HCT116 (cell line): Measurements from ENCODE around the gene INF2. TPM values are rescaled to one million over a fixed set of nuclear protein-coding genes. Genes with fewer than 3 reads are reported as not detected.
A peak's percentile ranks its signal among the peaks of the same experiment; 100 is the strongest.

ENCODE experiments used
- ATAC-seq: fragments of 200-7000 bp; cut with Tn5 transposase; 2 replicates; pipeline ENCODE4 v1.9.1; 2020; ENCODE audit warnings: mild to moderate bottlenecking, moderate library complexity
- BruUV-seq: library from RNA; stranded (reverse); fragments of 400-500 nt; replicated peaks from 2 replicates; lab custom pipeline; 2021; lab: Mats Ljungman, UMichigan
- CTCF ChIA-PET: fragments of 300-600 bp; sonication (Branson Sonifier 250); formaldehyde crosslinking; loops from one replicate; lab custom pipeline; 2021; ENCODE audit warnings: antibody characterized with exemption; lab: Charles Lee
- POLR2A ChIA-PET: fragments of 300-600, 350-600 bp; sonication (Branson Sonifier 250); formaldehyde crosslinking; loops from one replicate; lab custom pipeline; 2021; ENCODE audit warnings: antibody characterized with exemption; lab: Charles Lee
- RAD21 ChIA-PET, 2 experiments: fragments of 300-600 bp; sonication (Branson Sonifier 250); formaldehyde crosslinking; loops; one replicate each; lab custom pipeline; 2023; ENCODE audit warnings: low total read pairs in 2 of 2; ENCODE audit not compliant: uncharacterized antibody in 2 of 2, unreplicated experiment in 2 of 2, low non-redundant PET in 1 of 2; lab: Charles Lee
- DNase-seq: peaks from one replicate; pipeline ENCODE4 v3.0.0-alpha.2; 2010; ENCODE audit warnings: low read depth, low spot score
- H2AFZ ChIP-seq: fragments of 200-600 bp; shearing (Covaris generic), sonication (generic); 2 replicates; pipeline ENCODE4 v1.6.1; 2017; ENCODE audit warnings: low read depth, mixed run types, mixed read lengths, antibody characterized with exemption, low read length; ENCODE audit not compliant: poor library complexity, severe bottlenecking
- H3K27ac ChIP-seq: 2 replicates; pipeline ENCODE4 v1.5.1; 2012; ENCODE audit warnings: low read depth, low read length
- H3K27me3 ChIP-seq: fragments of 200-600 bp; sonication (generic); 2 replicates; pipeline ENCODE4 v1.6.1; 2016; ENCODE audit warnings: mixed run types, low read length, mixed read lengths; ENCODE audit not compliant: insufficient read depth
- H3K36me3 ChIP-seq, 2 experiments: fragments of 200-500 bp in 1 of 2; fragments of 200-600 bp in 1 of 2; sonication (Bioruptor generic) in 1 of 2; sonication (generic) in 1 of 2; 2 replicates each; pipeline versions ENCODE4 v1.5.1 to v1.6.1; 2014 to 2016; ENCODE audit warnings: low read length in 2 of 2, inconsistent platforms in 1 of 2, mixed read lengths in 1 of 2, mixed run types in 1 of 2; ENCODE audit not compliant: insufficient read depth in 2 of 2, control insufficient read depth in 1 of 2
- H3K4me1 ChIP-seq, 2 experiments: fragments of 200-600 bp in 1 of 2; sonication (generic) in 1 of 2; 2 replicates each; pipeline versions ENCODE4 v1.5.1 to v1.6.1; 2012 to 2017; ENCODE audit warnings: low read length in 2 of 2, inconsistent platforms in 1 of 2, mild to moderate bottlenecking in 1 of 2, mixed read lengths in 1 of 2, mixed run types in 1 of 2, moderate library complexity in 1 of 2; ENCODE audit not compliant: insufficient read depth in 2 of 2, control insufficient read depth in 1 of 2
- H3K4me2 ChIP-seq: fragments of 200-600 bp; sonication (generic); 2 replicates; pipeline ENCODE4 v1.6.1; 2017; ENCODE audit warnings: mixed run types, low read length, mixed read lengths
- H3K4me3 ChIP-seq, 2 experiments: fragments of 200-600 bp in 1 of 2; sonication (generic) in 1 of 2; replicated peaks in 1 of 2; 2 replicates each; pipeline ENCODE4 v1.5.1; 2011 to 2016; ENCODE audit warnings: low read length in 2 of 2, control low read depth in 1 of 2, low read depth in 1 of 2, mild to moderate bottlenecking in 1 of 2, mixed read lengths in 1 of 2, mixed run types in 1 of 2
- H3K79me2 ChIP-seq: fragments of 200-600 bp; sonication (generic); 2 replicates; pipeline ENCODE4 v1.6.1; 2017; ENCODE audit warnings: mild to moderate bottlenecking, mixed run types, low read length, moderate library complexity, mixed read lengths; ENCODE audit not compliant: insufficient read depth
- H3K9ac ChIP-seq: fragments of 200-600 bp; sonication (generic); 2 replicates; pipeline ENCODE4 v1.6.1; 2016; ENCODE audit warnings: low read length, mixed read lengths
- H3K9me2 ChIP-seq: fragments of 200-600 bp; sonication (generic), shearing (Covaris generic); 2 replicates; pipeline ENCODE4 v1.6.1; 2017; ENCODE audit warnings: mixed run types, mild to moderate bottlenecking, moderate library complexity; ENCODE audit not compliant: insufficient read depth
- H3K9me3 ChIP-seq, 2 experiments: fragments of 200-500 bp in 1 of 2; fragments of 200-600 bp in 1 of 2; sonication (Bioruptor generic) in 1 of 2; sonication (generic) in 1 of 2; 2 replicates each; pipeline ENCODE4 v1.6.1; 2014 to 2017; ENCODE audit warnings: low read length in 2 of 2, mixed read lengths in 2 of 2, inconsistent platforms in 1 of 2, low read depth in 1 of 2, mild to moderate bottlenecking in 1 of 2, mixed run types in 1 of 2, moderate library complexity in 1 of 2; ENCODE audit not compliant: control insufficient read depth in 1 of 2, insufficient read depth in 1 of 2
- H4K20me1 ChIP-seq: fragments of 200-600 bp; sonication (generic), shearing (Covaris generic); 2 replicates; pipeline ENCODE4 v1.6.1; 2017; ENCODE audit warnings: mixed run types, mild to moderate bottlenecking, moderate library complexity; ENCODE audit not compliant: insufficient read depth
- EGR1 ChIP-seq: IDR thresholded peaks from 2 replicates; pipeline ENCODE4 v1.6.1; 2012; ENCODE audit warnings: low read depth
- SRF ChIP-seq: IDR thresholded peaks from 2 replicates; pipeline ENCODE4 v1.6.1; 2012; ENCODE audit warnings: low read depth
- YY1 ChIP-seq: IDR thresholded peaks from 2 replicates; pipeline ENCODE4 v1.6.1; 2011; ENCODE audit warnings: low read length, low read depth, moderate library complexity, mild to moderate bottlenecking; ENCODE audit not compliant: insufficient replicate concordance; ENCODE audit errors: extremely low read depth
- intact Hi-C: fragments of 100-400 bp; cut with micrococcal nuclease; formaldehyde crosslinking; loops from 2 replicates; pipeline ENCODE4 v1.10.0; 2022
- total RNA-seq: library from RNA; stranded (reverse); gene quantifications from one replicate; pipeline ENCODE4 v1.2.1, GENCODE V29; 2021; ENCODE audit not compliant: unreplicated experiment
- TF ChIP-seq, protein P1 (sequence below): IDR thresholded peaks from 2 replicates; pipeline ENCODE4 v1.6.1; 2012

The INF2 gene
- total RNA-seq, 1 experiment from 2014 or later: 95.8 TPM

DNA sequence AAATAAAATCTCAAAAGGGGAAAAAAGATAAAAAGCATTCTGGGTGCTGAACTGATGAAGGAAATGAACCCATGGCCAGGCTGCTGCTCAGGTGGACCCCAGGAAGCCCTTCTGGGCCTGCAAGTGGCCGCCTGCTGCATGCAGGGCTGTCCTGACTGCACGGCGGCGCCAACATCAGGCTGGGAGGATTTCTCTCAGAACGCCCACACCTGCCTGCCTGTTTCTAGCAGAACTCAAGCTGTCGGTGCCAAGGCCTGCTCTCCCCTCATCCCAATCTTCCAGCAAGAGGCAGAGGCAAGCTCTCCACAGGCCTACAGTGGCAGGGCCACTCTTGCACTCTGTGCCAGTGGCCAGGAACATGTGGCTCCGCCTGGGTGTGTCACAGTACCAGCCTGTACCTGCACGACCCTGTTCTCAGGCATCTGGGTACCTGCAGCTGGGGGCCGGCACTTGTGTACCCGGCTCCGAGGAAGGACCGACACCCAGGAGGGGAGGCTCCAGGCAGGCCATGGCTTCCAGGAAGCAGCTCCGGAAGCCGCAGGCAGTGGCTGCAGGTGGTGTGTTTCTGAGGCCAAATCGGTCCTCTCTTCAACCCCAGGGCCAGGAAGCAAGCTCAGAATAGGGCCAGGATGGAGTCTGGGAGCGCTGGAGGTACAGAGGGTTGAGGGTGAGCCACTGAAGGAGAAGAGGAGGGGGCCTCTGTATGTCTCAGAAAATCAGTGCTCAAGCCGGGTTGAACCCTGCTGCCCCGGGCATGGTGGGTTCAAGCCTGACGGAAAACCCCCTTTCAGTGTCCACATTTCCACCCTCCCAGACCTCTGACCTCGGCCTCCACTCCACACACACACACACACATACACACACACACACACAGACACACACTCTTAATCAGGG lies 2.5 kb upstream of the INF2 start:
- Histone ChIP-seq H3K9ac (peak overlapping the region; percentile 84; the same call in 1 of the 2 replicates), H3K27ac (peak overlapping the region; percentile 93), H3K9me3 (no peaks in the 10 kb centered on the region), H3K36me3 (peaks cover 0 to 4% of the 10 kb centered on the region in 2 experiments; a peak in 2 of 4 replicates), H3K27me3 (no peaks in the 10 kb centered on the region), H3K79me2 (peaks cover 24% of the 10 kb centered on the region), H3K4me3 (no peak overlapping the region; a peak in 2 of 4 replicates), H3K4me2 (peak overlapping the region; percentile 99), H3K9me2 (no peaks in the 10 kb centered on the region), H4K20me1 (no peaks in the 10 kb centered on the region), H3K4me1 (peaks cover 56 to 71% of the 10 kb centered on the region in 2 experiments), H2AFZ (no peak overlapping the region)
- ChIA-PET RAD21 (no interaction called here), CTCF (interaction anchor here (1.5 to 1.9 kb wide), 2 partner anchors 21 to 22 kb away, joined by 5 to 9 read pairs; no protein-coding TSS in a partner anchor), POLR2A (interaction anchor here (0.9 to 2.0 kb wide), 2 partner anchors 9 to 21 kb away, joined by 4 to 9 read pairs; no protein-coding TSS in a partner anchor)
- ATAC-seq (no peak), DNase-seq (no peak)
- TF ChIP-seq, protein P1, sequence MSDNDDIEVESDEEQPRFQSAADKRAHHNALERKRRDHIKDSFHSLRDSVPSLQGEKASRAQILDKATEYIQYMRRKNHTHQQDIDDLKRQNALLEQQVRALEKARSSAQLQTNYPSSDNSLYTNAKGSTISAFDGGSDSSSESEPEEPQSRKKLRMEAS: no peak
- TF ChIP-seq YY1: no peak
- no peak for TF ChIP-seq SRF
- no peak for TF ChIP-seq EGR1
- intact Hi-C loops: no loop called here
- no TSS peak for BruUV-seq
